ENCODE data around the gene PLPPR2. TPM values are rescaled to one million over a fixed set of nuclear protein-coding genes. Genes with fewer than 3 reads are reported as not detected.
"Not testable (repeated sequence)": the region's sequence is repeated elsewhere in the genome, so short reads cannot be mapped to it uniquely, and the experiment has no call there.

PLPPR2 gene
- total RNA-seq, 1 donor from 2014 or later = 2.3 TPM

DNA sequence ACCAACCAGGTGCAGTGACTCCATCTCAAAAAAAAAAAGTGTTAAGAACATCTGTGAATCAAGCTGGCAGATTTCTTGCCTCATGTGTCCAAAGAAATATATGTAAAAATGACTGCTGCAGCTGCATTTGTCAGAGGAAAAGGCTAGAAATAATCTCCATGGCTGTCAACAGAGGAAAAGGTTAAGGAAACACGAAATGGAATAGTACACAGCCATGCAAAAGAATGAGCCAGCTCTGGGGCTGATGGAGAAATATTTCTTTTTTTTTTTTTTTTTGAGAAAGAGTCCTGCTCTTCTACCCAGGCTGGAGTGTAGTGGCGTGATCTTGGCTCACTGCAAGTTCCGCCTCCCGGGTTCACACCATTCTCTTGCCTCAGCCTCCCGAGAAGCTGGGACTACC is 22.4 kb upstream of the PLPPR2 start:
- Mint-ChIP-seq H3K4me1 (peaks cover 5% of the 10 kb centered on the region), H3K4me3 (no peak overlapping the region), H3K27ac (no peak overlapping the region), H3K9me3 (no peaks in the 10 kb centered on the region), H3K27me3 (no peaks in the 10 kb centered on the region), H3K36me3 (ENCODE audit: low read depth) (peaks cover 23% of the 10 kb centered on the region)
- intact Hi-C loops (cut with micrococcal nuclease) = no loop called here
- no peak for DNase-seq

DNA sequence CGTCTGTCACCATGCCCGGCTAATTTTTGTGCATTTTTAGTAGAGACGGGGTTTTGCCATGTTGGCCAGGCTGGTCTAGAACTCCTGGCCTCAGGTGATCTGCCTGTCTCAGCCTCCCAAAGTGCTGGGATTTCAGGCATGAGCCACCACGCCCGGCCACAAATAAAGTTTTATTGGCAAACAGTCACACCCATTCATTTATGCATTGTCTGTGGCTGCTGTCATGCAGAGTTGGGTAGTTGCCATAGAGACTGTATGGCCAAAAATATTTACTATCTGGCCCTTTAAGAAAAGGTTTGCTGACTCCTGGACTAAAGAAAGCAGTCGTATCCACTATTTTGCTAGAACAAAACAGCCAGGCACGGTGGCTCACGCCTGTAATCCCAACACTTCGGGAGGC is 21.4 kb upstream of the PLPPR2 start:
- H3K27me3 Mint-ChIP-seq; H3K9me3 Mint-ChIP-seq; H3K27ac Mint-ChIP-seq; H3K4me3 Mint-ChIP-seq; DNase-seq; intact Hi-C loops (cut with micrococcal nuclease): not testable (repeated sequence)
- H3K36me3 Mint-ChIP-seq (ENCODE audit: low read depth) = peaks cover 23% of the 10 kb centered on the region
- H3K4me1 Mint-ChIP-seq = peaks cover 11% of the 10 kb centered on the region

DNA sequence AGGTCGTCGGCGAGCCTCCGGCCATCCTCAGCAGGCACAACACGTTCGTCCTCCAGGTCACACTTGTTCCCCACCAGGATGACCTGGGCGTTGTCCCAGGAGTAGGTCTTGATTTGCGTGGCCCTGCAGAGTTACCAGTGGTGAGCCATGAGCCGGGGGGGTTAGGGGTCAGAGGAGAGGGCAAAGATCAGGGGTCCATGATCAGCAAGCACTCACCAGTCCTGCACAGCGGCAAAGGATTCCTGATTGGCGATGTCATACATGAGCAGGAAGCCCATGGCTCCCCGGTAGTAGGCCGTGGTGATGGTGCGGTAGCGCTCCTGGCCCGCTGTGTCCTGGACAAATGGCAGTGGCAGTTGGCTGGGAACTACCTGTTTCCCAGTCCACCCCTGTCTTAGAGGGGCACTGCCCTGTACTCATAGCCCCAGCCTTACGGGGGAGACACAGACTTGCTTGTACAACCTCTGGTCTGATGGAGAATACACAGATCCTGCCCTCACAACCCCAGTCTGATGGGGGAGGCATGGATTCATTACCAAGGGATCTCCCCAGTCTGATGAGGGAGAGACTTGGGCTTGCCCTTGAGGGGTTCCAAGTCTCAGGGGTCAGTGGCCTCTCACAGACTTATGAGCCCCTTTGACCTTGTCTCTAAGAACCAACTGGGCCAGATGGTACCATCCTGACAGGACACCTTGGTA is 19.6 kb upstream of the PLPPR2 start:
- intact Hi-C loops (cut with micrococcal nuclease) = no loop called here
- Mint-ChIP-seq H3K4me3 (no peak overlapping the region), H3K27ac (no peak overlapping the region), H3K27me3 (no peaks in the 10 kb centered on the region), H3K4me1 (peaks cover 18% of the 10 kb centered on the region), H3K9me3 (no peaks in the 10 kb centered on the region), H3K36me3 (ENCODE audit: low read depth) (peaks cover 23% of the 10 kb centered on the region)
- DNase-seq = no peak

DNA sequence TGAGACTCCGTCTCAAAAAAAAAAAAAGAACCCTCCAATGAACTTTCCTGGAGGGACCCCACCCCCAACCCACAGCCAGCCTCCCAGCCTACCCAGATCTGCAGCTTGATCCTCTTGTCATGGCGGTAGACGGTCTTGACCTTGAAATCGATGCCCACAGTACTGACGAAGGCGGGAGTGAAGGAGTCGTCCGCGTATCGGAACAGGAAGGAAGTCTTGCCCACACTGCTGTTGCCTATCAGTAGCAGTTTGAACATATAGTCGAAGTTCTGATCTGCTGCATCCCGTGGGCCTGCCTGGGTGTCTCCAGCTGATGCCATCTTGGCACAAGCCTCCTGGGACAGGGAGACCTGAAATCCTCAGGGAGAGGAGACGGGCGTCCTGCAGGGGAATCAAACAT is 18.2 kb upstream of the PLPPR2 start:
- H3K27me3 Mint-ChIP-seq = no peaks in the 10 kb centered on the region
- no peak overlapping the region for H3K4me3 Mint-ChIP-seq
- H3K4me1 Mint-ChIP-seq = peaks cover 18% of the 10 kb centered on the region
- no peaks in the 10 kb centered on the region for H3K9me3 Mint-ChIP-seq
- intact Hi-C loops (cut with micrococcal nuclease) = no loop called here
- H3K27ac Mint-ChIP-seq = no peak overlapping the region
- H3K36me3 Mint-ChIP-seq (ENCODE audit: low read depth) = peaks cover 23% of the 10 kb centered on the region
- DNase-seq = no peak

DNA sequence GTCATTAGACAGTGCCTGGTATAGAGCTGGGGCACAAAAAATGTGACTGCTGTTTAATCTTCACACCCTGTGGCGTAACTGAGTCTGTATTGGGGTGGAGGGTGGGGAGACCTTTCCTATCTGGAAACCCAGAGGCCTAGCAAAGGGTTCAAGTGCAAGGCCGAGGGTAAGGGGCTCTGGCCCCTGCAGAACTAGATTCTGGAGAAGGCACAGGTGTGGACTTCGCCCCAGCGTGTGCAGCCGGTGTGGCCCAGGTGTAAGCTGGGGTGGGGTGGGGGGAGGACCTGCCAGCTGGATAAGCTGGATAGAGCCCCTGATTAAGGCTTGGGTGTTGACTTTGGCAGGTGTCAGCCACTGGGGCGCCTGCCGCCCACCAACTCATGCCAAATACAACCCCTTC is 17.1 kb upstream of the PLPPR2 start:
- Mint-ChIP-seq H3K9me3 (no peaks in the 10 kb centered on the region), H3K4me3 (no peak overlapping the region), H3K27me3 (no peaks in the 10 kb centered on the region), H3K36me3 (ENCODE audit: low read depth) (peaks cover 25% of the 10 kb centered on the region), H3K27ac (no peak overlapping the region), H3K4me1 (peaks cover 18% of the 10 kb centered on the region)
- intact Hi-C loops (cut with micrococcal nuclease) = no loop called here
- DNase-seq = no peak

DNA sequence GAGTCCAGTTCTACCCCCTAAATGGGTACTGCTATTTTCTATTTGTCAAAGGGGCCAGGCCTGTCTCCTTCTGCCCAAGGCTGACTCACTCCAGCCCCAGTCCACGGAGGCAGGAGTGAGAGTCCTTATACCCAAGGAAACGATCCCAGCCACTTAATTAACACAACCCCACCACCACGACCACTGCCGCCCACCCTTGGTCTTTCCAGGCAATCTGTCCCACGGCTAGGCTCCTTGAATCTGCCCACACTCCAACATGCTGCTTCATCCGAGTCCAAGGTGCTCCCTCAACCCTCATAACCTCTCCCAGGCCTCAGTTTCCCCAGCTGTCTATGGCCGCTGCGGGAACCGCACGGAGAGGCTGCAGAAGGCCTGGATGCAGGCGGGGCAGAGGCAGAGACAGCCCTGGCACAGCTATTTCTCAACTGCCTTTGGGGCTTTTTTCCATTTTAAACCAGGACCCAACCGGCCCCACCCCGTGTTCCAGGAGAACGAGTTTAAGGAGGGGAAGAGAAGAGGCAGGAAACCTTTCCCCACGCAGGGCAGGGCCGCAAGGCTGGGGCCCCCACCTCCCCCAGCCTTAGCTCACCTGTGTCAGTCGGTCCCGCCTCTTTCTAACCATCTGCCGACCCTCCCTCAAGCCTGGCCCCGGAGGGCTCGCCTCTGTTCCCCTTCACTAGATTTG is 16.5 kb upstream of the PLPPR2 start:
- H3K27me3 Mint-ChIP-seq = no peaks in the 10 kb centered on the region
- H3K9me3 Mint-ChIP-seq = no peaks in the 10 kb centered on the region
- peak overlapping the region; percentile 81 for H3K4me3 Mint-ChIP-seq
- intact Hi-C loops (cut with micrococcal nuclease) = no loop called here
- DNase-seq = no peak
- H3K4me1 Mint-ChIP-seq = peaks cover 18% of the 10 kb centered on the region
- H3K36me3 Mint-ChIP-seq (ENCODE audit: low read depth) = peaks cover 21% of the 10 kb centered on the region
- H3K27ac Mint-ChIP-seq = no peak overlapping the region

DNA sequence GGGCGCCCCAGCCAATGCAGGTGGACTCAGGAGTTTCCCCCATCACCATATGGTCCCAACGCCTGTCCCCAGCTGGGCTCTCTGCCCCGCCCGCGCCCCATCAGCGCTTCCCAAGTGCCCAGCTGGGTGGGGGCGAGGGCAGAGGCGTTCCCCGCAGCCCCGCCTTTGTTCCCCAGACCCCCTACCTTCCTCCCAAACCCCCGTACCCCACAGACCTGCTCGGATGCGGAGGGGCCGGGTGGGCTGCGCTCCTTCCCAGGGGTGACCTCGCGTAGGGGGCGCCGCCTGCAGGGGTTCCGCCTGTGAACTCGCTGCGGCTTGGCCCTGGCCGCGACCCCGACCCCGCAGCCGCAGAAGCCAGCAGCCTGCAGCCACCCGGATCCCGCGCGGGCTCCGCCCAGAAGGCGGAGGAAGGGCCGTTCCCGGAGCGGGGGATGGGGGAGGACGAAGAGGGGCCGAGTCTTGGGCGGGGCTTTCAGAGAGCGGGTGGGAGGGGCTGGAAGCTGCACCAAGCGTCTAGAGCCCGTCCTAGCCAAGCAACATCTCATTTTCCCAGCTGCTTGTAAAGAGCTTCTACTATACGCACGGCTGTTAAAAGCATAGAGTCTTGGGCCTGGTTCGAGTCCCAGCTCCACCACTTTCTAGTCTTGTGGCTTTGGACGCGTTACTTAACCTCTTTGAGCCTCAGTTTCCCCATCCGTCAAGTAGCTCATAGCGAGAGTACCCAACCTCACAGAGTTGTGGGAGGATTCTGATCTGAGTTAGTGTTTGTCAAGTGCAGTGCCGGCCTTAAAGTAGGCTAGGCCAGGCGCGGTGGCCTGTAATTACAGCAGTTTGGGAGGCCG is 15.8 kb upstream of the PLPPR2 start, which contains the start of gene RAB3D:
Gene RAB3D (minus strand): TSS at position 404 of the 845 bp plus-strand sequence. CDS start 2,258 bp downstream, outside the sequence.
- H3K4me3 Mint-ChIP-seq = peak within 1 kb of the TSS; percentile 81
- H3K36me3 Mint-ChIP-seq (ENCODE audit: low read depth) = peaks cover 18% of the 10 kb centered on the region
- peaks cover 20% of the 10 kb centered on the region for H3K4me1 Mint-ChIP-seq
- no peak within 1 kb of the TSS for H3K27ac Mint-ChIP-seq
- no peaks in the 10 kb centered on the region for H3K27me3 Mint-ChIP-seq
- DNase-seq = peak; percentile 94
- intact Hi-C loops (cut with micrococcal nuclease) = no loop called here
- H3K9me3 Mint-ChIP-seq = no peaks in the 10 kb centered on the region

DNA sequence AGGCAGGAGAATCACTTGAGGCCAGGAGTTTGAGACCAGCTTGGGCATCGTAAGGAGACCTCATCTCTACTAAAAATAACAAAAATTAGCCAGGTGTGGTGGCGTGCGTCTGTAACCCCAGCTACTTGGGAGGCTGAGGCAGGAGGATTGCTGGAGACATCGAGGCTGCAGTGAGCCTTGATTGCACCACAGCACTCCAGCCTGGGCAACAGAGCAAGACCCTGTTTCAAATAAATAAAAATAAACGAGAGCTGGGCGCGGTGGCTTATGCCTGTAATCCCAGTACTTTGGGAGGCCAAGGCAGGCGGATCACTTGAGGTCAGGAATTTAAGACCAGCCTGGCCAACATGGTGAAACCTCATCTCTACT is 15.1 kb upstream of the PLPPR2 start:
- H3K27ac Mint-ChIP-seq; H3K9me3 Mint-ChIP-seq; DNase-seq; H3K27me3 Mint-ChIP-seq; intact Hi-C loops (cut with micrococcal nuclease): not testable (repeated sequence)
- Mint-ChIP-seq H3K36me3 (ENCODE audit: low read depth) (peaks cover 17% of the 10 kb centered on the region), H3K4me3 (peak overlapping the region; percentile 81), H3K4me1 (peaks cover 21% of the 10 kb centered on the region)

DNA sequence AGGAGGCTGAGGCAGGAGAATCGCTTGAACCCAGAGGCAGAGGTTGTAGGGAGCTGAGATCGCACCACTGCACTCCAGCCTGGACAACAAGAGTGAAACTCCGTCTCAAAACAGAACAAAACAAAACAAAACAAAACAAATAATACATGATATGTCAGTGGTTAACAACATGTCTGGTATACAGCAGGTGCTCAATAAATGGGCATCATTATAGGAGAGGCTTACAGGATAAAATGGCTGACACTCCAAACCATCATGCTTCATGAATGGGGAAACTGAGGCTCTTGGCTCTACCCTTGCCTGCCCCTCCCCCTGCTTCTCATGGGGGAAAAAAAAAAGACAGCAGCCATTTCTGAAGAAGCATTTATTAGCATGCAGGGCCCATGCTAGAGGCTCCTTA is 12.8 kb upstream of the PLPPR2 start:
- Mint-ChIP-seq H3K27me3 (no peaks in the 10 kb centered on the region), H3K27ac (no peak overlapping the region), H3K4me1 (peaks cover 35% of the 10 kb centered on the region), H3K4me3 (no peak overlapping the region), H3K9me3 (no peaks in the 10 kb centered on the region), H3K36me3 (ENCODE audit: low read depth) (peaks cover 4% of the 10 kb centered on the region)
- intact Hi-C loops (cut with micrococcal nuclease) = no loop called here
- DNase-seq = no peak

DNA sequence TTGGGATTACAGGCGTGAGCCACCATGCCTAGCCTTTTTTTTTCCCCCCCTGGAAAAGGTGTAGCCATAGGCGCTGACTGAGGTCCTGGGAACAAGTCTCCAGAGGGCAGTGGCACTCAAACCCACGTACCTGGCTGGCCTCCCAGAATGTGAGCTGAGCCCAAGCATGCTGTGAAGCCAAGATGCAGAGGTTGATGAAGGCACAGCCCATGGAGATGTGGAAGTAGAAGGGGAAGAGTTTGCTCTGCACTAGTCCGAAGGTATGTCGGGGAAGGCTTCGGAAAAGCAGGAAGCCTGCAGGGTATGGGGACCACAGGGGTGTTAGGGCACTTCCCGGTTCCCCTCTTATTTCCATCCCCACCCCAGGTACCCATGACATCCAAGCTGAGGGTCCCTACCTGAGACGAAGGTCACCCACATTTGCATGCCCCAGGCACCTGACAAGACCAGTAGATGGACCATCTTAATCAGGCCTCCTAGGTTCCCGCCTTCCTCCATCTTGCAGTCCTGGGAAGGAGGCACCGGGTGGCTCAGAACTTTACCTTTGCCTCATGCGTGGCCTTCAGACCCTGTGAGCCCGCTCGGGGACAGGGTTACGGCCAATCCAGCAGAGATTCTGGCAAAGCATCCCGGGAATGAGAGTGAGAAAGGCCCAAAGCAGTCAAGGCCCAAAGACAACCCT is 10.0 kb upstream of the PLPPR2 start:
- Mint-ChIP-seq H3K4me3 (peak overlapping the region; percentile 89), H3K27ac (peak overlapping the region; percentile 89), H3K36me3 (ENCODE audit: low read depth) (peaks cover 8% of the 10 kb centered on the region), H3K27me3 (no peaks in the 10 kb centered on the region), H3K4me1 (peaks cover 23% of the 10 kb centered on the region), H3K9me3 (peaks cover 8% of the 10 kb centered on the region)
- peak; percentile 61 for DNase-seq
- intact Hi-C loops (cut with micrococcal nuclease) = no loop called here

DNA sequence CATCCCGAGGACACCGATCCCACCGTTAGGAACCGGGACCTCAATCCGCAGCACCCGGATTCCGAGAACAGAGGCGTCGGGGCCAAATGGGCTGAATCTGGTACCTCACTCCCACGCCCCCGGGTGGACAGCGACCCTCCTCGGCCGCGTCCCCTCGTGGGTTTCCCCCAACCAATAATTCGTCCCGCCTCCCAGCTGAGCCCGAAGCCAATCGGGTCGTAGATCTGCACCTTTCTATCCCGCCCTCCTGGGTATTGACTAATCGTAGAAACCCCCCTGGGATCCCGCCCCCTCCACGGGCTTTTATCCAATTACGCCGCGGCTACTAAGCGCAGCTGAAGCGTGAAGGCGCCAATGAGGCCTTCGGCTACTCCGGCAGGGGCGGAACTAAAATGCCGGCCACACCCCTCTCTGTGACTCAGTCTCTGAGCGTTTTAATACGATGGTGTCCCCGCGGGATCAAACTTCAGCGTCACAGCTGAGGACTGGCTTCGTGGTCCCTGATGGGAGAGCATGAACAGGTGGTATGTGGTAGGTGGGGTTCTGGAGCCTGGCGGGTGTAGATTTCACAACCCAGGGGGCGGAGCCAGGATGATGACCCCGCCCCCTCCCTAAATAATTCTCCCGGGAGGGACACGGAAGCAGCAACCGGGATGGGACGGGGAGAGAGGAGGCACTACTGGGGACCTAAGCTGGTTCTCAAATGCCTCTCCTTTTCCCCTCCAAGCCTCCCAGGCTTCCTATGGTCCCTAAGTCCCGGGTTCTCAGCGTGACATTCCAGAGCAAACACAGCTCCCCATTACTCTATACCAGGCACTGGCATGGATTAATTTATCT is 8.9 kb upstream of the PLPPR2 start, which contains the start of the genes CCDC159 and TMEM205:
Gene CCDC159 (plus strand): TSS at position 416 of the 837 bp plus-strand sequence. CDS start 88 bp downstream, at position 504.
Gene TMEM205 (minus strand): TSS at position 165 of the 837 bp plus-strand sequence. CDS start 649 bp downstream, outside the sequence.
- Mint-ChIP-seq H3K36me3 (ENCODE audit: low read depth) (peaks cover 8% of the 10 kb centered on the region), H3K4me1 (peaks cover 23% of the 10 kb centered on the region), H3K27ac (peak within 1 kb of the TSS; percentile 89), H3K4me3 (peak within 1 kb of the TSS; percentile 89), H3K9me3 (peaks cover 8% of the 10 kb centered on the region), H3K27me3 (no peaks in the 10 kb centered on the region)
- peak; percentile 99 for DNase-seq
- intact Hi-C loops (cut with micrococcal nuclease) = loop anchor here (1.0 kb wide), 2 partner anchors 9 to 28 kb away; partner anchors contain the start of genes PLPPR2 and SWSAP1

DNA sequence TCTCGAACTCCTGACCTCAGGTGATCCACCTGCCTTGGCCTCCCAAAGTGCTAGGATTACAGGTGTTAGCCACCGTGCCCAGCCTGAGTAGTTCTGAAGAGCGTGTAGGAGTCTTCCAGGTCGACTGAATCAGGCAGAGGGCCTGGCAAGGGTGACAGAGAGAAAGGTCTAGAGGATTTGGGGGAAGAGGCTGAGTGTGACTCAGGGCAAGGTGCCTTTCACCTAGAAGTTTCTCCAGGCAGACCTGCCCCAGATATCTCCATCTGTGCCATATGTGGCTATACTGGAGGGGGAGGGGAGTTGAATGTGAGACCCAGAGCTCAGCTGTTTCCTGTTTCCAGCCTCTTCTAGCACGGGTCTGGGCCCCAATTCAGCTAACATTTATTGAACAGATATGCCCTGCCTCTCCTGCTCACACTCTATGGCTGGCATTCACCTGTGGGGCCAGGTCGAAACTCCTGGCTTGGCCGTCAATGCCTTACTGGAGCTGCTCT is 7.6 kb upstream of the PLPPR2 start:
- Mint-ChIP-seq H3K27ac (no peak overlapping the region), H3K27me3 (no peaks in the 10 kb centered on the region), H3K36me3 (ENCODE audit: low read depth) (peaks cover 6% of the 10 kb centered on the region), H3K4me1 (peaks cover 23% of the 10 kb centered on the region), H3K4me3 (peak overlapping the region; percentile 89), H3K9me3 (peaks cover 8% of the 10 kb centered on the region)
- intact Hi-C loops (cut with micrococcal nuclease) = no loop called here
- DNase-seq = no peak

Measured in activated CD4-positive, alpha-beta T cell treated with anti-CD3 and anti-CD28 coated beads, Interleukin-2, amount 10 ng/mL, durations not matched to agents 24 days and 14 days (primary cell).